H1 (cell line): ENCODE results near the gene ANKRD11. TPM values are rescaled to one million over a fixed set of nuclear protein-coding genes. Genes with fewer than 3 reads are reported as not detected.

Source experiments
- CTCF ChIA-PET: fragments of 300-600 bp; sonication (Branson Sonifier 250); formaldehyde crosslinking; loops from one replicate; lab custom pipeline; 2021; ENCODE audit not compliant: partially characterized antibody; lab: Charles Lee
- POLR2A ChIA-PET: fragments of 300-600 bp; sonication (Branson Sonifier 250); formaldehyde crosslinking; loops from one replicate; lab custom pipeline; 2021; ENCODE audit warnings: inconsistent platforms; ENCODE audit not compliant: partially characterized antibody; lab: Charles Lee
- DNase-seq, 2 experiments: peaks; one replicate each; pipeline versions ENCODE4 v3.0.0 to v3.0.0-alpha.2; 2010 to 2022; ENCODE audit warnings: low spot score in 2 of 2, low read depth in 1 of 2, mixed read lengths in 1 of 2
- FAIRE-seq: peaks from 2 replicates; lab custom pipeline; 2011; peaks lifted over from hg19 to GRCh38; lab: Jason Lieb, UNC
- H2AFZ ChIP-seq: 2 replicates; pipeline ENCODE4 v1.8.1; 2012; ENCODE audit warnings: low read length, inconsistent platforms
- H2AK5ac ChIP-seq: 2 replicates; pipeline ENCODE4 v1.6.1; 2013; ENCODE audit warnings: low read depth, low read length
- H2BK120ac ChIP-seq: replicated peaks from 2 replicates; pipeline ENCODE3; 2013; ENCODE audit warnings: low read depth, low read length, inconsistent platforms
- H2BK12ac ChIP-seq: 2 replicates; pipeline ENCODE4 v1.6.1; 2013; ENCODE audit warnings: low read depth, low read length
- H2BK15ac ChIP-seq: 2 replicates; pipeline ENCODE4 v1.6.1; 2013; ENCODE audit warnings: low read length
- H2BK20ac ChIP-seq: 2 replicates; pipeline ENCODE4 v1.6.1; 2013; ENCODE audit warnings: low read length
- H2BK5ac ChIP-seq: 2 replicates; pipeline ENCODE4 v1.6.1; 2013; ENCODE audit warnings: low read depth, low read length
- H3K14ac ChIP-seq: 2 replicates; pipeline ENCODE4 v1.6.1; 2013; ENCODE audit warnings: inconsistent platforms; ENCODE audit not compliant: insufficient read length
- H3K18ac ChIP-seq: 2 replicates; pipeline ENCODE4 v1.6.1; 2013; ENCODE audit warnings: low read length; ENCODE audit errors: extremely low read depth
- H3K23ac ChIP-seq: 2 replicates; pipeline ENCODE4 v1.6.1; 2013; ENCODE audit warnings: inconsistent platforms; ENCODE audit not compliant: insufficient read length
- H3K23me2 ChIP-seq: 2 replicates; pipeline ENCODE4 v1.6.1; 2013; ENCODE audit warnings: low read depth, low read length
- H3K27ac ChIP-seq: 2 replicates; pipeline ENCODE4 v1.6.1; 2011; ENCODE audit warnings: low read depth, low read length, inconsistent platforms
- H3K27me3 ChIP-seq, 4 experiments: replicated peaks in 1 of 4; 1 replicate in 1 of 4; 2 replicates in 3 of 4; pipeline versions ENCODE4 v1.6.1 to v1.8.1; 2011 to 2013; ENCODE audit warnings: low read length in 3 of 4, mild to moderate bottlenecking in 3 of 4, inconsistent platforms in 2 of 4, mixed read lengths in 2 of 4, moderate library complexity in 1 of 4; ENCODE audit not compliant: control insufficient read depth in 3 of 4, insufficient read depth in 3 of 4; ENCODE audit errors: extremely low read depth in 1 of 4
- H3K36me3 ChIP-seq, 4 experiments: 2 replicates each; pipeline versions ENCODE4 v1.6.1 to v1.8.1; 2011 to 2013; ENCODE audit warnings: mild to moderate bottlenecking in 4 of 4, low read length in 3 of 4, moderate library complexity in 2 of 4, control low read depth in 1 of 4, inconsistent platforms in 1 of 4; ENCODE audit not compliant: insufficient read depth in 4 of 4, control insufficient read depth in 2 of 4
- H3K4ac ChIP-seq: replicated peaks from 2 replicates; pipeline ENCODE3; 2013; ENCODE audit warnings: low read length, low read depth, mixed read lengths, inconsistent platforms; ENCODE audit not compliant: insufficient read length
- H3K4me1 ChIP-seq, 4 experiments: replicated peaks in 1 of 4; 1 replicate in 1 of 4; 2 replicates in 3 of 4; pipeline versions ENCODE4 v1.6.1 to v1.8.1; 2011 to 2013; ENCODE audit warnings: low read length in 3 of 4, inconsistent platforms in 2 of 4, mixed read lengths in 1 of 4; ENCODE audit not compliant: insufficient read depth in 4 of 4, control insufficient read depth in 3 of 4
- H3K4me2 ChIP-seq, 2 experiments: 2 replicates each; pipeline versions ENCODE4 v1.6.1 to v1.8.1; 2011 to 2013; ENCODE audit warnings: low read depth in 2 of 2, low read length in 2 of 2, control low read depth in 1 of 2, inconsistent platforms in 1 of 2, mild to moderate bottlenecking in 1 of 2; ENCODE audit not compliant: insufficient read depth in 1 of 2
- H3K4me3 ChIP-seq, 4 experiments: fragments of 200-600, 300-600 bp in 1 of 4; sonication (generic), shearing (Covaris generic), sonication (Bioruptor Twin) in 1 of 4; 2 replicates each; pipeline versions ENCODE4 v1.5.1 to v1.8.1; 2011 to 2016; ENCODE audit warnings: low read length in 4 of 4, low read depth in 3 of 4, control low read depth in 2 of 4, inconsistent platforms in 2 of 4, mild to moderate bottlenecking in 2 of 4, mixed read lengths in 1 of 4, moderate library complexity in 1 of 4; ENCODE audit not compliant: insufficient read depth in 2 of 4; ENCODE audit errors: extremely low read depth in 1 of 4
- H3K56ac ChIP-seq: replicated peaks from 2 replicates; pipeline ENCODE3; 2013; ENCODE audit warnings: low read depth, mild to moderate bottlenecking, mixed read lengths, low read length, inconsistent platforms; ENCODE audit not compliant: insufficient read length
- H3K79me1 ChIP-seq: 2 replicates; pipeline ENCODE4 v1.6.1; 2013; ENCODE audit warnings: low read depth, low read length, control low read depth
- H3K79me2 ChIP-seq, 2 experiments: 2 replicates each; pipeline versions ENCODE4 v1.6.1 to v1.8.1; 2012 to 2013; ENCODE audit warnings: low read length in 2 of 2, mild to moderate bottlenecking in 2 of 2, inconsistent platforms in 1 of 2; ENCODE audit not compliant: insufficient read depth in 2 of 2, control insufficient read depth in 1 of 2
- H3K9ac ChIP-seq, 4 experiments: replicated peaks in 1 of 4; 1 replicate in 1 of 4; 2 replicates in 3 of 4; pipeline versions ENCODE4 v1.6.1 to v1.8.1; 2011 to 2013; ENCODE audit warnings: low read depth in 3 of 4, low read length in 3 of 4, control low read depth in 2 of 4, mild to moderate bottlenecking in 2 of 4, moderate library complexity in 2 of 4, inconsistent platforms in 1 of 4; ENCODE audit errors: extremely low read depth in 1 of 4
- H3K9me3 ChIP-seq, 2 experiments: 2 replicates each; pipeline versions ENCODE4 v1.6.1 to v1.8.1; 2012 to 2013; ENCODE audit warnings: mild to moderate bottlenecking in 2 of 2, moderate library complexity in 2 of 2, control low read depth in 1 of 2, inconsistent platforms in 1 of 2, low read depth in 1 of 2, low read length in 1 of 2, mixed read lengths in 1 of 2; ENCODE audit not compliant: insufficient read depth in 2 of 2
- H4K20me1 ChIP-seq, 2 experiments: replicated peaks in 1 of 2; 2 replicates each; pipeline versions ENCODE3 to v1.8.1; 2011 to 2013; ENCODE audit warnings: inconsistent platforms in 2 of 2, low read length in 2 of 2, mild to moderate bottlenecking in 1 of 2; ENCODE audit not compliant: insufficient read depth in 2 of 2, control insufficient read depth in 1 of 2
- H4K5ac ChIP-seq: 2 replicates; pipeline ENCODE4 v1.6.1; 2013; ENCODE audit warnings: low read length, low read depth, mixed read lengths, inconsistent platforms; ENCODE audit not compliant: insufficient read length
- H4K8ac ChIP-seq: 2 replicates; pipeline ENCODE4 v1.8.0; 2013; ENCODE audit warnings: mild to moderate bottlenecking, moderate library complexity, low read length, inconsistent platforms; ENCODE audit not compliant: insufficient read depth; ENCODE audit errors: extremely low read depth
- H4K91ac ChIP-seq: replicated peaks from 2 replicates; pipeline ENCODE3; 2013; ENCODE audit warnings: low read length, mixed read lengths, inconsistent platforms; ENCODE audit not compliant: insufficient read length
- CHD2 ChIP-seq: IDR thresholded peaks from 2 replicates; pipeline ENCODE4 v1.6.1; 2012; ENCODE audit warnings: low read length, improper control_type of control experiment
- CTBP2 ChIP-seq: IDR thresholded peaks from 2 replicates; pipeline ENCODE4 v1.7.0; 2011; ENCODE audit warnings: borderline replicate concordance, mild to moderate bottlenecking, moderate library complexity, mixed read lengths, low read length; ENCODE audit not compliant: insufficient read depth, insufficient read length
- JUND ChIP-seq: IDR thresholded peaks from 2 replicates; pipeline ENCODE4 v1.6.1; 2011; ENCODE audit warnings: mild to moderate bottlenecking, improper control_type of control experiment, low read length
- SP2 ChIP-seq: IDR thresholded peaks from 2 replicates; pipeline ENCODE4 v1.6.1; 2012; ENCODE audit warnings: mild to moderate bottlenecking, low read length, inconsistent platforms
- WGBS, 2 experiments: shearing (Covaris generic) in 1 of 2; methylation state at CpG; one replicate each; pipeline versions ENCODE4 v1.1.6 to v1.1.7; 2013 to 2015; ENCODE audit warnings: low lambda C conversion rate in 2 of 2, mixed read lengths in 2 of 2, inconsistent platforms in 1 of 2, low coverage in 1 of 2, missing lambda C conversion rate in 1 of 2; ENCODE audit not compliant: insufficient replicate concordance in 2 of 2, insufficient coverage in 1 of 2, insufficient read length in 1 of 2; ENCODE audit errors: extremely low coverage in 1 of 2, missing lambda C conversion rate in 1 of 2; 5-methylcytosine and 5-hydroxymethylcytosine counted together
- polyA plus RNA-seq, 7 experiments: library from polyadenylated mRNA; depleted of rRNA in 3 of 7; stranded (reverse) in 5 of 7; unstranded in 2 of 7; fragments of >200 nt in 5 of 7; fragments of 200-250 nt in 2 of 7; gene quantifications; 1 replicate in 5 of 7; 2 replicates in 1 of 7; 4 replicates in 1 of 7; pipeline versions ENCODE4 v1.2.1 to v1.2.3, GENCODE V29; 2011 to 2013; ENCODE audit warnings: missing spikeins in 2 of 7, mixed read lengths in 2 of 7
- total RNA-seq: library from RNA; stranded (reverse); fragmentation: NEBNext Ultra II Directional; extraction: Animal tissue kit (Norgen Biotek cat#: 25700); gene quantifications from 2 replicates; pipeline ENCODE4 v1.2.1, GENCODE V29; 2021
- TF ChIP-seq, protein P1 (sequence below): IDR thresholded peaks from 2 replicates; pipeline ENCODE4 v1.6.1; 2012; ENCODE audit warnings: inconsistent platforms

The ANKRD11 gene
- total and polyA plus RNA-seq, 2 of the 8 experiments (the other 6 are each of a cell fraction or from before 2014, with no cell fraction given): 46.5 to 142 TPM

DNA sequence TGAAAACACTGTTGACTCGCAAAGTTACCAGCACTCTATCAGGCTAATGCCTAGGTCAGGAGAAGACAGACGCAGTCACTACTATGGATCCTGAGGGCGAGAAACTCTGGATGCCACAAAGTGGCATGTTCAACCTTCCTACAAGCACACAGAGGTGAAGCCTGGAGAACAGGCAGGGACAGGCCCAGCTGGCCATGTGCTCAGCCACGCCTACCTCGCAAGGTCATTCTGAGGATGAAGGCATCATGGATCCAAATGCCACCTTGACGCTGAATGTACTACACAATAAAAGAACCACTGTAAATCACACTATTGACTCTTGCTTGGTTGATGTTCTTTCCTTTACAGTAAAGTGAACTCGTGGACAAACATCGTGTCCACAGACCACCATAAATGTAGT is 85.8 kb downstream of the ANKRD11 start:
- Histone ChIP-seq H3K4me2 (no peak overlapping the region; a peak in 1 of 4 replicates), H3K4ac (no peak overlapping the region), H2BK15ac (peak overlapping the region; percentile 90; the same call in 1 of the 2 replicates), H3K18ac (no peak overlapping the region), H3K79me2 (peaks cover 49 to 93% of the 10 kb centered on the region in 2 experiments), H3K27ac (no peak overlapping the region), H3K14ac (no peak overlapping the region), H3K36me3 (no peaks in the 10 kb centered on the region), H3K23me2 (no peaks in the 10 kb centered on the region), H2BK20ac (0 out of 2 replicates have a peak overlapping the region, but pooled peaks have one; percentile 44), H2AFZ (no peak overlapping the region), H3K79me1 (peaks cover 30% of the 10 kb centered on the region), H2AK5ac (no peak overlapping the region), H2BK12ac (peak overlapping the region; percentile 73; the same call in 1 of the 2 replicates), H3K4me1 (peaks cover 12 to 47% (median 32%) of the 10 kb centered on the region in 4 experiments), H2BK120ac (no peak overlapping the region), H3K56ac (no peak overlapping the region), H3K4me3 (no peak overlapping the region), H3K23ac (no peak overlapping the region), H3K9ac (no peak overlapping the region), H4K20me1 (peaks cover 56 to 58% of the 10 kb centered on the region in 2 experiments), H3K27me3 (no peaks in the 10 kb centered on the region)
- POLR2A ChIA-PET: interaction anchor here (0.5 to 2.1 kb wide), 7 partner anchors 9 to 62 kb away, joined by 3 to 8 read pairs (median 3); no protein-coding TSS in a partner anchor
- DNase-seq: no peak
- 90% methylated on average over 8 of the region's 8 CpGs; no CpG with 5 or more reads in 1 of the 2 experiments for WGBS, 2 experiments
- TF ChIP-seq, protein P1, sequence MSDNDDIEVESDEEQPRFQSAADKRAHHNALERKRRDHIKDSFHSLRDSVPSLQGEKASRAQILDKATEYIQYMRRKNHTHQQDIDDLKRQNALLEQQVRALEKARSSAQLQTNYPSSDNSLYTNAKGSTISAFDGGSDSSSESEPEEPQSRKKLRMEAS: peak; percentile 53
- no peak for TF ChIP-seq CHD2
- TF ChIP-seq SP2: no peak
- no peak for TF ChIP-seq JUND
- TF ChIP-seq CTBP2: no peak
- TF ChIP-seq, all 59 proteins: peak for 1
- Histone ChIP-seq H4K5ac (no peak overlapping the region), H4K91ac (no peak overlapping the region), H4K8ac (no peak overlapping the region), H3K9me3 (no peaks in the 10 kb centered on the region), H2BK5ac (peak overlapping the region; percentile 30; the same call in 1 of the 2 replicates)
- peak; percentile 24 for FAIRE-seq
- CTCF ChIA-PET: interaction anchor here (0.6 to 1.3 kb wide), 3 partner anchors 15 to 112 kb away, joined by 3 to 4 read pairs (median 3); no protein-coding TSS in a partner anchor
